Spinal cord (tissue), 10 donors: ENCODE data around the gene TNKS1BP1. TPM values are rescaled to one million over a fixed set of nuclear protein-coding genes. Genes with fewer than 3 reads are reported as not detected.
A peak's percentile ranks its signal among the peaks of the same experiment; 100 is the strongest.

ENCODE experiments used
- DNase-seq, 6 donors: peaks; one replicate each; pipeline versions ENCODE4 v3.0.0 to v3.0.0-alpha.2; 2013 to 2015; ENCODE audit warnings: low spot score in 6 of 6, low read depth in 4 of 6
- H3K27ac ChIP-seq: one replicate; pipeline ENCODE4 v1.5.1; 2013; ENCODE audit warnings: low read depth, low read length, control low read depth
- H3K27me3 ChIP-seq: one replicate; pipeline ENCODE4 v1.6.1; 2013; ENCODE audit warnings: low read length; ENCODE audit not compliant: control insufficient read depth, insufficient read depth
- H3K36me3 ChIP-seq: one replicate; pipeline ENCODE4 v1.6.1; 2013; ENCODE audit warnings: low read length; ENCODE audit not compliant: control insufficient read depth, insufficient read depth
- H3K4me1 ChIP-seq: one replicate; pipeline ENCODE4 v1.6.1; 2013; ENCODE audit warnings: low read length; ENCODE audit not compliant: control insufficient read depth, insufficient read depth
- H3K4me3 ChIP-seq: one replicate; pipeline ENCODE4 v1.5.1; 2013; ENCODE audit warnings: low read depth, low read length, control low read depth
- H3K9me3 ChIP-seq: one replicate; pipeline ENCODE4 v1.6.1; 2013; ENCODE audit warnings: low read length; ENCODE audit not compliant: control insufficient read depth, insufficient read depth
- WGBS: methylation state at CpG from one replicate; pipeline ENCODE4 v1.1.5; 2013; ENCODE audit warnings: missing lambda C conversion rate; ENCODE audit not compliant: insufficient coverage; 5-methylcytosine and 5-hydroxymethylcytosine counted together
- polyA plus RNA-seq, 2 donors: library from polyadenylated mRNA; unstranded; fragments of 120-200 nt; gene quantifications; one replicate each; pipeline ENCODE4 v1.2.1, GENCODE V29; 2013; ENCODE audit not compliant: insufficient read length in 2 of 2
- total RNA-seq, 2 donors: library from RNA; depleted of rRNA in 1 of 2; stranded (reverse); fragments of 120-200 nt in 1 of 2; fragments of >200 nt in 1 of 2; gene quantifications; one replicate each; pipeline versions ENCODE4 v1.2.3 to v1.2.4, GENCODE V29; 2013 to 2014
- donor health status: healthy.

The TNKS1BP1 gene
- total and polyA plus RNA-seq, 4 donors = 17.2 to 58.3 (median 43.5) TPM

DNA sequence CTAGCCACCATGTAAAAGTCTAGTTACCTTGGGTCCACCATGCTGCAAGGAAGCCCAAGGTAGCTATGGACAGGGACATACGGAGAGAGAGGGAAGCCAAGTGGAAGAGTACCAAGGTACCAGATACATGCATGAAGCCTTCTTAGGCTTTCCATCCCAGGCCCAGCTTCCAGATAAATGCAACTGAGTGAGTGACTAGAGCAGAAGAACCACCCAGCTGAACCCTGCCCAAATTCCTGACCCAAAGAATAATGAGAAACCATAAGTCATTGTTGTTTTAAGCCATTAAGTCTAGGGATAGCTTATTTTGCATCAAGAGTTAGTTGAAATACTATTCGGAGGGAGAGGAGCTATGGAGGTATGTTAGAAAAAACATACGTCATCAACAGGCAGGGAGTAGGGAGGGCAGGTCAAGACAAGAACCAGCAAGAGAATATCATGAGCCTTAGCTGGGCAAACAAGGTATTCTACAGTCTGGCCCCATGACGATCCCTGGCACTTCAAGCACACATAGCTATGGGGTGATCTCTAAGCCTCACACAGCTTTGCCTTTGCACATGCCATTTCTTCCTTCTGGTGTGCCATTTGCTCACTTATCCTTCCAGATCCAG lies 51.2 kb downstream of the TNKS1BP1 start:
- Histone ChIP-seq H3K27ac (no peak overlapping the region), H3K36me3 (no peaks in the 10 kb centered on the region), H3K4me3 (no peak overlapping the region), H3K9me3 (peaks cover 2% of the 10 kb centered on the region), H3K4me1 (peaks cover 10% of the 10 kb centered on the region), H3K27me3 (no peaks in the 10 kb centered on the region)
- no peak for DNase-seq
- 86% methylated on average over 4 of the region's 4 CpGs for WGBS

DNA sequence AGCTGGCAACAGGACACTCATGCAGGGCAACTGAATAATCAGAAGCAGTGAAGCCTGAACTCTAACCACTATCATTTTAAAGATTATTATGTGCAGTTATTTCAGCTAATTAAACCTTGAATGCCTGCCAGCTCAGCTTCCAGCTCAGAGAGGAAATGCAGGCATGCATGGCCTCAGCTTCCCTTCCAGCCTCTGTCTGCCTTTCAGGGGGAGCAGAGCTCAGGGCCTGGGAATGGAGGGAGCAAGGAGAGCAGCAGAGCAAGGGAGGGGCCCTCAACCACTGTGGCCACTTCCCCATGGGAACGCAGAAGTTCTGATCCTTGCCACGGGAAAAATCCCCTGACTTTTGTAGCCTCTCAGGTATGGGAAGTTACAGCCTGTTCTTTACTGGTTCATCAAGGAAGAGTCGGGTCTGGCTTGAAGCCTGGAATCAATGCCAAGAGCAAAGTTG lies 55.2 kb downstream of the TNKS1BP1 start:
- peak in 2 of 6 donors; percentile 54 to 87 for DNase-seq
- no peak overlapping the region for H3K27ac ChIP-seq
- no peaks in the 10 kb centered on the region for H3K36me3 ChIP-seq
- 44% methylated on average over 3 of the region's 3 CpGs for WGBS
- H3K9me3 ChIP-seq = peaks cover 4% of the 10 kb centered on the region
- H3K4me3 ChIP-seq = no peak overlapping the region
- peaks cover 5% of the 10 kb centered on the region for H3K4me1 ChIP-seq
- H3K27me3 ChIP-seq = no peaks in the 10 kb centered on the region

DNA sequence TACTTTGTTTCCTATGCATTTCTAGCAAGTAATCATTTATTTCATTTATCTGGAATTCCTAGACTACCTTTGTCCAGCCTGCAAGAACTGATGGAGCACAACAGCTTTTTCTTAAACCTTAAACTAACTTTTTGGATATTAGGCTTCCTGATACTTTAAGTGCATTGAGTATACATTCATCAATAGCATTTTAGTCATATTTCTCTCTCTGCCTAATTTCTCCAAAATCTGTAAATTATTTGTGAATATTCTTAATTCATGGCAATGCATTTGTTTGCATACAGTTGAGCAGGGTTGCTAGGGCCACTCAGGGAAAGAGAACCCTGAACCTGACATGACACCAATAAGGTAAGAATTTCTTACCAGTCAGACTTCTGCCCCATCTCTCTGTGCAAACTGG lies 58.6 kb downstream of the TNKS1BP1 start:
- DNase-seq = no peak
- peaks cover 5% of the 10 kb centered on the region for H3K4me1 ChIP-seq
- H3K27ac ChIP-seq = no peak overlapping the region
- H3K36me3 ChIP-seq = no peaks in the 10 kb centered on the region
- peaks cover 3% of the 10 kb centered on the region for H3K9me3 ChIP-seq
- no peaks in the 10 kb centered on the region for H3K27me3 ChIP-seq
- no peak overlapping the region for H3K4me3 ChIP-seq

- Histone ChIP-seq H3K27me3 (no peaks in the 10 kb centered on the region), H3K4me1 (no peaks in the 10 kb centered on the region), H3K4me3 (no peak overlapping the region), H3K9me3 (peaks cover 3% of the 10 kb centered on the region), H3K27ac (no peak overlapping the region), H3K36me3 (no peaks in the 10 kb centered on the region)
- DNase-seq = no peak
- 78% methylated on average over 6 of the region's 7 CpGs for WGBS
These were observed 61.4 kb downstream of the TNKS1BP1 start for GRCh38 chr11:57263351-57263750.

DNA sequence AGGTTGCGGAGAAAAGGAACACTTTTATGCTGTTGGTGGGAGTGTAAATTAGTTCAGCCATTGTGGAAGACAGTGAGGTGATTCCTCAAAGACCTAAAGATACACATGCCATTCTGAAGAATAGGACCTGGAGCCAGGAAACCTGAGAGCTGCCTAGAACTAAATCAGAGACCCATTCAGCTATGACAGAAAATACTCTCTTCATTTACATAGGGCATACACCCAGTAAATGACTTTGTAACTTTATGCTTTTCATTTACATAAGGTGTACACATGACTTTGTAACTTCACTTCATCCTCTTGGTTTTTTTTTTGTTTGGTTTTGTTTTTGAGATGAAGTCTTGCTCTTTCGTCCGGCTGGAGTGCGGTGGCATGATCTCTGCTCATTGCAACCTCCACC lies 62.6 kb downstream of the TNKS1BP1 start:
- Histone ChIP-seq H3K9me3 (peaks cover 3% of the 10 kb centered on the region), H3K36me3 (no peaks in the 10 kb centered on the region), H3K4me3 (no peak overlapping the region), H3K27me3 (no peaks in the 10 kb centered on the region), H3K4me1 (no peaks in the 10 kb centered on the region), H3K27ac (no peak overlapping the region)
- 57% methylated on average over 3 of the region's 4 CpGs for WGBS
- no peak for DNase-seq

DNA sequence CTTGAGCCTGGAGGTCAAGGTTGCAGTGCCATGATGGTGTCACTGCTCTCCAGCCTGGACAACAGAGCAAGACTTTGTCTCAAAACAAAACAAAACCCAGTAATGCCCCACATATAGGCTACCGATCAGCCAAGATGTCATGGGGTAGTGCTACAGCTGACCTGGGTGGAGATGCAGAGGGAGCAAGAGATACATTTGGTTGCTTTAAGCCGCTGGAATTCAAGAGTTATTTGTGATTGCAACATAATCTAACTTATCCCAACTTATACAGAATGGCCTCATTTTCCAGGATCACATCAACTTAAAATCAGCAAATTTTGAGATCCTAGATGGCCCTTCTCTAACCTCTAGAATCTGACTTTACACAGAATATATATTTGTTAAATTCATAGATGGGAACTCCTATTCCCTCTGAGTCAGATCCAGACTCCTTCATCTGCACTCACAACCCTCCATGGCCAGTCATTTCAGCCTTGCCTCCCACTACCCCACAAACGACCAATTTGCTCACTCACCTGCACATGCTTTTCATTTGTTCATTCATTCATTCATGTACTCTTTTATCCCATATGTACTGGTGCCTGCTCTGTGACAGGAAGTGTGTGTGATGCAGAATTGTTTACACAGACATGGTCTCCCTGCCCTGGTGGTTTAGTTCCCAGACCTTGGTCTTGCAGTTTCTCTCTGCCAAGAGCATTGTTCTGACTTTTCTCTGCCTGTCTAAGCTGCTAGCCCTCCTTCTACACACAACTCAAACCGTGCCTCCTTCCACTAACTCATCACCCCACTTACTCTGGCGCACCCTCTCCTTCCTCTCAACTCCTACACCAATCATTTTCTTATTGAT lies 63.6 kb downstream of the TNKS1BP1 start:
- no peak overlapping the region for H3K27ac ChIP-seq
- peaks cover 6% of the 10 kb centered on the region for H3K9me3 ChIP-seq
- no peak overlapping the region for H3K4me3 ChIP-seq
- no peaks in the 10 kb centered on the region for H3K36me3 ChIP-seq
- no peak for DNase-seq
- WGBS = 54% methylated on average over 3 of the region's 5 CpGs
- H3K27me3 ChIP-seq = no peaks in the 10 kb centered on the region
- H3K4me1 ChIP-seq = no peaks in the 10 kb centered on the region

DNA sequence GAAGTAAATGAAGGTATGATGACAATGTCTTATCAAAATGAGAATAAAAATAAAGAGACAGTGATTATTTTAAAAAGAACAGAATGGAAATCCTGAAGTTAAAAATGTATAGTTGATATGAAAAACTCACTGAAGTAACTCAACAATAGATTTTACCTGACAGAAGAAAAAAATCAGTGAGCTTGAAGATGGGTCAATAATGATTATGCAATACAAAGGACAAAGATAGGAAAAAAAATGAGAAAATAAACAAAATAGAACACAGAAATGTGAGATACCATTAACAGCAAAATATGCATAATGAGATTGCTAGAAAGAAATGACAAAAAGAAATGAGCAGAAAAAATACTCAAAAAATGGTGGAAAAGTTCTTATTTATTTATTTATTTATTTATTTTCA lies 68.6 kb downstream of the TNKS1BP1 start:
- no peaks in the 10 kb centered on the region for H3K4me1 ChIP-seq
- H3K27me3 ChIP-seq = no peaks in the 10 kb centered on the region
- H3K36me3 ChIP-seq = no peaks in the 10 kb centered on the region
- H3K4me3 ChIP-seq = no peak overlapping the region
- no peak overlapping the region for H3K27ac ChIP-seq
- H3K9me3 ChIP-seq = peaks cover 3% of the 10 kb centered on the region
- no peak for DNase-seq

DNA sequence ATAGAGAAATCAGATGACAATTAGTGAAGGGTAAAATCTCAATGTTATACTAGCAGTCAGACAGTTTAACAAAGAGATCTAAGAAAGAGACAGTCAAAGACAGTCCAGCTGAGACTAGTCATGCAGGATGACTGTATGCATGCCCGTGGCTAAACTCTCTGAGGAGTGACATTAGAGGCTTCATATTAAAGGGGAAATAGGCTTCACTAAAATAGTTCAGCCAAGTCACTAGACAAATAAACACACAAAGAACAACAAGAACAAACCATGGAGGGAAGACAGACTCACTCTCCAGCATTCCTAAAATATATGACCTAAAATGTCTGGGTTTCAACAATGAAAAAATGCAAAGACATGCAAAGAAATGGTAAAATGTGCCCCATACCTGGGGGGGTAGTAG lies 69.1 kb downstream of the TNKS1BP1 start:
- no peak overlapping the region for H3K4me3 ChIP-seq
- H3K36me3 ChIP-seq = no peaks in the 10 kb centered on the region
- no CpG with 5 or more reads among the region's 1 CpG for WGBS
- no peaks in the 10 kb centered on the region for H3K4me1 ChIP-seq
- no peak for DNase-seq
- H3K9me3 ChIP-seq = peaks cover 3% of the 10 kb centered on the region
- no peak overlapping the region for H3K27ac ChIP-seq
- H3K27me3 ChIP-seq = no peaks in the 10 kb centered on the region

DNA sequence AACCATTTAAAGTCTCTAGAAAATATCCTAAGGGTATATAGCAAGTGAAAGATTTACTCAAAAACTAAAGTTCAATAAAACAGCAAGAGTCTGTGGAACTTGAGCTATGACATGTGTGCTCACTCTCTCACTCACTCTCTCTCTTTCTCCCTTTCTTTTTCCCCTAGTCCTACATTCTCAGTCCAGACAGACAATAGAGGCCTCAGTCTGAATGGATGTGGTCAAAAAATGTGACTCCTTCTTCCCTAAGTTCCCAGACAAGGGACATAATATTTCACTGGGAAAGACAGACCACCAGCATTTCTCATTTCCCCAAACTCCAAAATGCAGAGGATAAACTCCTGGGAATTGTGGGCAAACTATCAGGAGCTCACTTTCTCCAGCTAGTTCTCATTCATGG lies 70.1 kb downstream of the TNKS1BP1 start:
- H3K27me3 ChIP-seq = no peaks in the 10 kb centered on the region
- H3K4me3 ChIP-seq = no peak overlapping the region
- H3K36me3 ChIP-seq = no peaks in the 10 kb centered on the region
- no peak overlapping the region for H3K27ac ChIP-seq
- H3K9me3 ChIP-seq = peaks cover 3% of the 10 kb centered on the region
- H3K4me1 ChIP-seq = no peaks in the 10 kb centered on the region
- DNase-seq = no peak

GRCh38 chr11:57251491-57252104 lies 73.2 kb downstream of the TNKS1BP1 start:
- H3K36me3 ChIP-seq = no peaks in the 10 kb centered on the region
- peaks cover 8% of the 10 kb centered on the region for H3K4me1 ChIP-seq
- H3K27ac ChIP-seq = no peak overlapping the region
- H3K9me3 ChIP-seq = no peaks in the 10 kb centered on the region
- no peak overlapping the region for H3K4me3 ChIP-seq
- WGBS = 57% methylated on average over 4 of the region's 5 CpGs
- H3K27me3 ChIP-seq = no peaks in the 10 kb centered on the region
- DNase-seq = peak in 1 of 6 donors; percentile 35
